ENCODE measurements around the gene SESTD1.
"Not testable (repeated sequence)": the region's sequence is repeated elsewhere in the genome, so short reads cannot be mapped to it uniquely, and the experiment has no call there.

The SESTD1 gene

DNA sequence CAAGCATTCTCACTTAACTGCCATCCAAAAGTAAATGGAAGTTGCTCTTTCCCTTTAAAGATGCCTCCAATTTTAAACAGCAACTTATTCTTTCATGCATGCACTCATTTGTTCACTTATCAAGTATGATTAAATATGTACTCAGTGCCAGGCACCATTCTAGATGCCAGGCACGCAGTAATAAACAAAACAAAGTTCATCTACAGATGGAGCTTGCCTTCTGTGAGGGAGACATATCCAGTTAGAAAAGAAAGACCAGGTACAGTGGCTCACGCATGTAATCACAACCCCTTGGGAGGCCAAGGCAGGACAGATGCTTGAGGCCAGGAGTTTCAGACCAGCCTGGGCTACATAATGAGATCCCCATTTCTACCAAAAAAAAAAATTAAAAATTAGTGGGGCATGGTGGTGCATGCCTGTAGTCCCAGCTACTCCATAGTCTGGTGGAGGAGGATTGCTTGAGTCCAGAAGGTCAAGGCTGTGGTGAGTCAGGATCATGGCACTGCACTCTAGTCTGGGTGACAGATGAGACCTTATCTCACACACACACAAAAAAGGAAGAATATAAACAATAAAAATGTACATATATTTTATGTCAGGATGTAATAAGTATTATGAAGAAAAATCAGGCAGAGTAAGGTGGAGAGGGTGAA is 195.5 kb downstream of the SESTD1 start:
- intact Hi-C loops (cut with micrococcal nuclease), result no loop called here

DNA sequence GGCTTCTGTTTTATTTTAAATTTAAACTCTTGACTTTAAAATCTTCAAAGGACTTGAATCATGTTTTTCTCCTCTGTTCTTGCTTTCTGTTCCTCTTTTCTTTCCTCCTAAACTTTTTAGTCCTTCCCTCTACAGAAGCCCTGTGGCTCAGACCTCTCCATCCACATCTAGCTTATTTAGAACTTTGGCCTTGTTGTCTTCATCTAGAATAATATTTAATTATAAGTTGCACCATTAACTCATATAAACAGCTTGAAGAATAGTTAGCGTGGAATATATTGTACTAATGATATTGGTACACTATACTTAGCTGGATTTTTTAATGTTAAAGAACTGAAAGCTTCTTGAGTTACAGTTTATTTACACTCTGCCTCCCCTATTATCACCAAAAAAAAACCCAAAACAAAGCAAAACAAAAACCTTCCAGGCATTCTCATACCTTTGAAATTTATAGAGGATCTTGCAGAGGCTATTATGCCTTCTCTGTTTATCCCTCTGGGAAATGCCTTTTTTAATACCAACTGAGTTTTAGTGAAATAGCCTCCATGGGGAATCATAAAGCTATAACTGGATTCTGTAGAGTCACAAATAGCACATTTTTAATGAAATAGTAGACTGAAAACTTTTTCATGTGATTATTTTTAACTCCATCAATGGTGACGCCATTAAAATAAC is 205.5 kb downstream of the SESTD1 start:
- Mint-ChIP-seq H3K36me3 (ENCODE audit: low read depth) (no peaks in the 10 kb centered on the region), H3K27ac (no peak overlapping the region), H3K9me3 (peaks cover 6% of the 10 kb centered on the region), H3K4me3 (no peak overlapping the region), H3K4me1 (ENCODE audit: low read depth) (peaks cover 10% of the 10 kb centered on the region), H3K27me3 (no peaks in the 10 kb centered on the region)
- intact Hi-C loops (cut with micrococcal nuclease), result no loop called here

More for the DNA sequence above, 195.5 kb downstream of the SESTD1 start:
- no peaks in the 10 kb centered on the region for H3K36me3 Mint-ChIP-seq (ENCODE audit: low read depth)
- no peaks in the 10 kb centered on the region for H3K4me1 Mint-ChIP-seq (ENCODE audit: low read depth)
- H3K9me3 Mint-ChIP-seq, result peaks cover 41% of the 10 kb centered on the region
- no peaks in the 10 kb centered on the region for H3K27me3 Mint-ChIP-seq
- no peak overlapping the region for H3K27ac Mint-ChIP-seq
- H3K4me3 Mint-ChIP-seq, result no peak overlapping the region

DNA sequence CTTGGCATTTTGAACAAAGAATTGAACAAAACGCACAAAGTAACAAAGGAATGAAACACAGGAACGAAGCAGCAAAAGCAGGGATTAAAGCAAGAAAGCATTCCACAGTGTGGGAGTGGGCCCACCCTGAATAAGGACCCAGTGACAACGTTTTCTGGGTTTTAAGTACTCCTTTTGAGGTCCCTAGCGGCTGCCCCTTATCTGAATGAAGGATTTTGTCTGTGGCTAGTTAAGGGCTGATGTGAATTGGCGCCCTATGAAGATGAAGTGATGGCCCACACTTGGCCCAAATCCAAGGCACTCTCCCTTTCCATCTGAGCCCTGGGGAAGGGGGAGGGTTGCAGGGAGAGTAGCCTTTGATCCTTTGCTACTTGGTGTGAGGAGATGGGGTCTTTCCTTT is 206.9 kb downstream of the SESTD1 start:
- Mint-ChIP-seq H3K36me3 (ENCODE audit: low read depth) (no peaks in the 10 kb centered on the region), H3K27me3 (no peaks in the 10 kb centered on the region), H3K4me1 (ENCODE audit: low read depth) (peaks cover 10% of the 10 kb centered on the region), H3K4me3 (no peak overlapping the region), H3K9me3 (no peaks in the 10 kb centered on the region), H3K27ac (no peak overlapping the region)
- intact Hi-C loops (cut with micrococcal nuclease), result no loop called here

DNA sequence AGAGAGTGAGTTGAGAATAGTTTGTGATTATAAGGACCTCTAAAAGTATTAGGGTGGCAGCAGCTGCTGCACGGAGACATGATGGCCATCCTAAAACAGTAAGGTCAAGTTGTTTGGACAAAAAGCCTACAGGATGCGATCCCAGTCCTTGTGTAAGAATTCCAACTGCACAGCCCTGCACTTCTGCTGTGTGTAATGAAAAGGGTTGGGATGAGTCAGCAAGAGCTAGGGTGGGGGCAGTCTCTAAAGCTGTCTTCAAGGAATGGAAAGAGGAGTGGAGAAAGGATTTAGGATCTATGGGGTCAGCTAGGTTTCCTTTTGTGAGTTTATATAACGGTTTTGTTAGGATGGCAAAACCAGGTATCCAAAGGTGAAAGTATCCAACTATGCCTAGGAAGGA is 211.1 kb downstream of the SESTD1 start:
- intact Hi-C loops (cut with micrococcal nuclease); H3K9me3 Mint-ChIP-seq; H3K4me3 Mint-ChIP-seq; H3K27me3 Mint-ChIP-seq; H3K36me3 Mint-ChIP-seq (ENCODE audit: low read depth); H3K27ac Mint-ChIP-seq; H3K4me1 Mint-ChIP-seq (ENCODE audit: low read depth): not testable (repeated sequence)

Measured in dendritic cell treated with granulocyte-macrophage colony-stimulating factor and Interleukin-4, amounts not matched to agents 40 ng/mL and 50 ng/mL, for 4 days (primary cell).